AG10803 (cell line): ENCODE measurements around the gene HS2ST1.
A peak's percentile ranks its signal among the peaks of the same experiment; 100 is the strongest.
"Not testable (repeated sequence)": the region's sequence is repeated elsewhere in the genome, so short reads cannot be mapped to it uniquely, and the experiment has no call there.

ENCODE experiments used
- DNase-seq: peaks from one replicate; pipeline ENCODE4 v3.0.0; 2010; ENCODE audit warnings: low read depth
- H3K4me3 ChIP-seq: 2 replicates; pipeline ENCODE4 v1.5.1; 2011; ENCODE audit warnings: mild to moderate bottlenecking, low read length, control low read depth
- CTCF ChIP-seq: conservative IDR thresholded peaks from 2 replicates; pipeline ENCODE4 v1.5.1; 2011; ENCODE audit warnings: mild to moderate bottlenecking, low read length, control low read depth, inconsistent platforms

The HS2ST1 gene

GRCh38 chr1:87062687-87063086 lies 148.3 kb downstream of the HS2ST1 start:
- no peak overlapping the region for H3K4me3 ChIP-seq
- TF ChIP-seq CTCF = no peak
- no peak for DNase-seq

GRCh38 chr1:87064309-87064708 lies 149.9 kb downstream of the HS2ST1 start:
- TF ChIP-seq CTCF = no peak
- H3K4me3 ChIP-seq = no peak overlapping the region
- no peak for DNase-seq

- H3K4me3 ChIP-seq = no peak overlapping the region
- TF ChIP-seq CTCF = no peak
- no peak for DNase-seq
Measured at GRCh38 chr1:87064986-87065385, 150.6 kb downstream of the HS2ST1 start.

GRCh38 chr1:87066708-87067107 lies 152.3 kb downstream of the HS2ST1 start:
- not testable (repeated sequence) for DNase-seq, H3K4me3 ChIP-seq

GRCh38 chr1:87072411-87072810 lies 158.0 kb downstream of the HS2ST1 start:
- TF ChIP-seq CTCF = no peak
- no peak for DNase-seq
- H3K4me3 ChIP-seq = no peak overlapping the region

GRCh38 chr1:87072904-87073303 lies 158.5 kb downstream of the HS2ST1 start:
- H3K4me3 ChIP-seq = no peak overlapping the region
- DNase-seq = no peak
- no peak for TF ChIP-seq CTCF

GRCh38 chr1:87074001-87074795 lies 159.8 kb downstream of the HS2ST1 start:
- H3K4me3 ChIP-seq = no peak overlapping the region
- no peak for TF ChIP-seq CTCF
- peak; percentile 25 for DNase-seq
